ENCODE data around the gene TCF4.

The TCF4 gene

DNA sequence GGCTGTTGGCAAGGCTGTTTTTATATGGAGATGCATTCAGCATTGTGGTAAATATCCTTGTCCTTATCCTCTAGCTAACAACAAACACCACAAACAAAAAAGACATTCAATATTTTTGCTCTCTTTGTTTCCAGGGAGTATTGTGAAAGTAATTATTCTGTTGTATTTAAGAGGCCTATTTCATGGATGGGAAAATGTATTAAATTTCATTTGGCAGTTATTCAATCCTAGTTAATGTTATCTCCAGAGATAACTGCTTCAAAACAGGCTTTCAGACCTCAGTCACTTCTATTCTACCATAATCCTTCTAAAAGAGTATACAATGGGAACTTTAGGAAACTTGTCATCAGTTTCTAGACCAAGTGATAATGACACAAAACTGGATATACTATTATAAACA is 348.3 kb downstream of the TCF4 start:
- Histone ChIP-seq H3K4me1 (ENCODE audit: control insufficient read depth, insufficient read depth, low read length) (peaks cover 5% of the 10 kb centered on the region), H3K4me3 (ENCODE audit: low read length) (no peak overlapping the region), H3K9ac (ENCODE audit: low read length) (no peak overlapping the region), H3K9me3 (ENCODE audit: control insufficient read depth, low read length) (no peaks in the 10 kb centered on the region), H3K36me3 (ENCODE audit: control insufficient read depth, insufficient read depth, low read length) (no peaks in the 10 kb centered on the region), H3K27me3 (ENCODE audit: control insufficient read depth, insufficient read depth, low read length) (no peaks in the 10 kb centered on the region)

DNA sequence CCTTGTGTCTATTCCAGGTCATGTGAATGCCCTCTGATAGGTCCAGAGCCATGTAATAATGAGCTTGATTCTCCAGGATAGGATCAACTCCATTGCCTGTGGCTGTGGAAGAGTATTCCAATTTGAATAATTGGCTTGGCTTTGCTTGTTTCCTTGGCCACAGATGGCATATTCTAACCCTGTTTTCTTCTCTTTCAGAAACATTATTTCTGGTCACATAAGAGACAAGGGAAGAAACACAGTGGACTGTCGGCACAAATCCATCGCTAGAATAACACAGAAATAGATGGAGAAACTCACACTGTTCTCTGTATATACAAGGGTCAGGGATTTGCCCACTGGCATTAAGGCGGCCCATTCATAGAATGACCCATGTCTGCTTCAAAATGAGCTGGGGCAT is 350.3 kb downstream of the TCF4 start:
- Histone ChIP-seq H3K36me3 (ENCODE audit: control insufficient read depth, insufficient read depth, low read length) (no peaks in the 10 kb centered on the region), H3K4me1 (ENCODE audit: control insufficient read depth, insufficient read depth, low read length) (peaks cover 7% of the 10 kb centered on the region), H3K9ac (ENCODE audit: low read length) (no peak overlapping the region), H3K27me3 (ENCODE audit: control insufficient read depth, insufficient read depth, low read length) (no peaks in the 10 kb centered on the region), H3K9me3 (ENCODE audit: control insufficient read depth, low read length) (no peaks in the 10 kb centered on the region), H3K4me3 (ENCODE audit: low read length) (no peak overlapping the region)

DNA sequence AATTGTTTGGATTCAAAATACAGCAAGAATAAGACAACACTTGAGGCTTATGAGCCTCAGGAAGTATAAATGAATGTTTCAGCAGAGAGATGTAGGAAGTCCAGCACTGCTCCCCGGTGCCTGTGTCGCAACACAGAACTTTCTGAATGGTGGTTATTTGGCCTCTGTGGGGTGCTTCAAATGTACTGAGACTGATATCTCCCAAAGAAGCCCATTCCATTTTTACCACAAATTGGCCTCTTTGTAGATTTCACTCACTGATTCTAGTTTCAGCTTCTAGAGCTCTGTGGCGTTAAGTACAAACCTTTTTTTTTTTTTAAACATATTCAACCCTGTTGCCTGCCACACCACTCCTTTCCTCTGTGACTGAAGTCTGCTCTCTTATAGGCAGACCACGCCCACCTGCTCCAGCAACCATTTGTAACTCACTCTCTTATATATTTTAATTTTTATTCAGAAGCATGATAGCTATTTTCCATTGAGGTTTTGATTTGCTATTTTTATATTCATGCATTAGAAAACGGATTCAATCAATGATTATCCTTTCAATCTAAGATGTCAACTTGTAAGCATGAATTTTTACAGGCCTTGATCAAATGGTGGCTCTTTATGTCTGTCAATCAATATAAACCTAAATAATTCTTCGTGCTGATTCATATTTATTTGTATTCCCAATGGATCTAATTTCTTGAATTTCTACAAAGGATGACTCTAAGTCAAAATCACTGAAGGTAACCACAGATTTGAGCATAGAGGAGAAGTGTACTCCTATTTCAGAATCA is 351.7 kb downstream of the TCF4 start:
- Histone ChIP-seq H3K27me3 (ENCODE audit: control insufficient read depth, insufficient read depth, low read length) (no peaks in the 10 kb centered on the region), H3K36me3 (ENCODE audit: control insufficient read depth, insufficient read depth, low read length) (no peaks in the 10 kb centered on the region), H3K9ac (ENCODE audit: low read length) (no peak overlapping the region), H3K4me1 (ENCODE audit: control insufficient read depth, insufficient read depth, low read length) (peaks cover 7% of the 10 kb centered on the region), H3K4me3 (ENCODE audit: low read length) (no peak overlapping the region), H3K9me3 (ENCODE audit: control insufficient read depth, low read length) (no peaks in the 10 kb centered on the region)

DNA sequence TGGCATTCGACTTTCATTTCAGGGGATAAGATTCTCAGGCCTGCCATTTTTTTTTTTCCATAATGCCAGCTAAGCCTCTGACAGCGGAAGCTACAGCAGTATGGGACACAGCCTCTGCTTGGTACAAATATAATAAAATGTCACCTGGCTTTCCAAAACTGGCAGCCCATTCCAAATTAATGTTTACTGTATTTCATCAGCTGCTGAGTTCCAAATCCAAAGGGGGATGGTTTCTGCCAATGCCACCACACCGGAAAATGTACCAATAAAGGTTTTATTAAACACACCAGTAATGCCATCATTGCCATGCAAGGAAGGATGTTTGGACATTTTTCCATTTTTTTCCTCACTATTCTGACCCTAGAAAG is 352.9 kb downstream of the TCF4 start:
- Histone ChIP-seq H3K9ac (ENCODE audit: low read length) (no peak overlapping the region), H3K4me1 (ENCODE audit: control insufficient read depth, insufficient read depth, low read length) (peaks cover 7% of the 10 kb centered on the region), H3K4me3 (ENCODE audit: low read length) (no peak overlapping the region), H3K9me3 (ENCODE audit: control insufficient read depth, low read length) (no peaks in the 10 kb centered on the region), H3K36me3 (ENCODE audit: control insufficient read depth, insufficient read depth, low read length) (no peaks in the 10 kb centered on the region), H3K27me3 (ENCODE audit: control insufficient read depth, insufficient read depth, low read length) (no peaks in the 10 kb centered on the region)

DNA sequence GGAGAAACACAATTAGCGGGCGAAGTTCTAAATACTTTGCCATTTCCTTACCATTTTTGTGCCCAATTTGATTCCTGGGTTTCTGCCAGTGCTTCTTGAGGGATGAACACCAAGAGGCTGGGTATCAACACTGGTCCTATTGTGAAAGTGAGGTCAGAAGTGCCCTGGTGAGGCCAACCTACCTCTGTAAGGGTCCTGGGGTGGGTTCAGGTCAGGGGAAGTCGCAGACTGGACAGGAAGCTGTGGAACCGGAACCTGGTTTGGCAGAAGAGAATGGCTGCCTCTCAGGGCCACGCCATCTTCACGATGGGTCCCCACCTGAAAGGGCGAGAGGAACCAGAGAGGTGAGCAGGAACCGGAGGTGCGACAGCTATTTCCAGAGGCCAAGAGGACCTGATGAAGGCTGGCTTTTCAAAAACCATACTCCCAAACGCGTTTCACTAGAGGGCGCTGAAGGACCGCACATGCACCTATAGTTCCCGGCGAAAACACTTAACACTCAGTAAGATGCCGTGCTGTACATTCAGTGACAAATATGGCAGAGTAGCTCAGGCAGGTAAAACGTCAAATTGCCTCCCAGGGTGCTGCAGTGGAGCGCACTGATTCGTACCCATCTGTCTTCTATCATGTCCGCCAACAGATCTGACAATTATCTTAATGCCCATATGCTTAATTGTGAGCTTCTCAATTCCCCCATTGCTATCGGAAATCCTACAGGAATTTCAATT is 353.5 kb downstream of the TCF4 start:
- H3K4me3 ChIP-seq (ENCODE audit: low read length) = no peak overlapping the region
- H3K9ac ChIP-seq (ENCODE audit: low read length) = no peak overlapping the region
- no peaks in the 10 kb centered on the region for H3K27me3 ChIP-seq (ENCODE audit: control insufficient read depth, insufficient read depth, low read length)

DNA sequence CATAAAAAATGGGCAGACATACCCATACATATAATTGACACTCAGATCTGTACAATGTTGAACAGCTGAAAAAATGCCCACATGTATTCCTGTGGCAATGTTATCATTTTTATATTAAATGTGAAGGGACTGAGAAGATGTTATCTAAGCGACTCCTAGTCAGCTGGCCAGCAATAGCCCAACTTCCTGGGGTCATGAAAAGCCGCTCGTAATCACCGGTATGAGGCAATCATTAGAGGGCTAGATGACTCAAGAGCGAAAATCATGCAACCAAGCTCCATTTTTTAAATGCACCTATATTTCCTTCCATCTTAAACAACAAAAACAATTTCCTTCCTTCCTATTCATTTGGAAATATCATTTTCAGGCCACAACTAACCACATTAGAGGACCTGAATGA is 354.1 kb downstream of the TCF4 start:
- Histone ChIP-seq H3K9me3 (ENCODE audit: control insufficient read depth, low read length) (no peaks in the 10 kb centered on the region), H3K4me3 (ENCODE audit: low read length) (no peak overlapping the region), H3K4me1 (ENCODE audit: control insufficient read depth, insufficient read depth, low read length) (peaks cover 7% of the 10 kb centered on the region), H3K9ac (ENCODE audit: low read length) (no peak overlapping the region), H3K36me3 (ENCODE audit: control insufficient read depth, insufficient read depth, low read length) (no peaks in the 10 kb centered on the region), H3K27me3 (ENCODE audit: control insufficient read depth, insufficient read depth, low read length) (no peaks in the 10 kb centered on the region)

More for the DNA sequence above, 353.5 kb downstream of the TCF4 start:
- no peaks in the 10 kb centered on the region for H3K36me3 ChIP-seq (ENCODE audit: control insufficient read depth, insufficient read depth, low read length)
- H3K9me3 ChIP-seq (ENCODE audit: control insufficient read depth, low read length) = no peaks in the 10 kb centered on the region
- H3K4me1 ChIP-seq (ENCODE audit: control insufficient read depth, insufficient read depth, low read length) = peaks cover 7% of the 10 kb centered on the region

DNA sequence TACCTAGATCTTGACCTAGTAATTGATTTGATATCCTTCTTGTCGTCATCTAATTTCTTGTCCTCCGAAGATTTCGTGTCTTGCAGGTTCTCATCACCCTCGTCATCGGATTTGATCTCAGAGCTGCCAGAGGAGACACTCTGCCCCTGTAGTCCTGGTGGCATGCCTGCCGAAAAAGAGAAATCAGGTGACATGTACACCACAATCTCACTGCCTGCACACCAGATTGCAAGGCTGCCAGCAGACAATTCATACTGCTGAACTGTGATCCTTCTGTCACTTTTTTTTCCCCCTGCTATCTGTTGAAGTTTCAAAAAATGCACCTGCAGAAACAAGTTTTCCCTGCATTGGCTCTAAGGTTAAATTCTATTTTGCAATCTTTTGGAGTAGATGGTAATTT is 355.5 kb downstream of the TCF4 start:
- no peaks in the 10 kb centered on the region for H3K36me3 ChIP-seq (ENCODE audit: control insufficient read depth, insufficient read depth, low read length)
- H3K9me3 ChIP-seq (ENCODE audit: control insufficient read depth, low read length) = no peaks in the 10 kb centered on the region
- no peaks in the 10 kb centered on the region for H3K27me3 ChIP-seq (ENCODE audit: control insufficient read depth, insufficient read depth, low read length)
- H3K4me3 ChIP-seq (ENCODE audit: low read length) = no peak overlapping the region
- no peak overlapping the region for H3K9ac ChIP-seq (ENCODE audit: low read length)
- H3K4me1 ChIP-seq (ENCODE audit: control insufficient read depth, insufficient read depth, low read length) = peaks cover 7% of the 10 kb centered on the region

DNA sequence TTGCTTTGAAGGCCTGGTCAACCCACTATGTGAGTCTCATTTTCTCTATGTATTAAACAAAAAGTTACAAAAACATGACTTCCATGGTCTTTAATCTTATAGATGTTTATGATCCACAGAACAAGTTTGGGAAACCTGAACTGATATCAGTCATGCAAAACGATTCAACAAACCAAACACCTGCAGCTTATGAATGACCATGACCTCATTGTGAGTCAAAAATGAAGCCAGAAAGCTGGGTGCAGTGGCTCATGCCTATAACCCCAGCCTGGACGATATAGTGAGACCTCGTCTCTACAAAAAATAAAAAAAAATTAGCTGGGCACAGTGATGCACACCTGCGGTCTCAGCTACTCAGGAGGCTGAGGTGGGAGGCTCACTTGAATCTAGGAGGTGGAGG is 358.3 kb downstream of the TCF4 start:
- H3K4me3 ChIP-seq (ENCODE audit: low read length) = no peak overlapping the region
- H3K4me1 ChIP-seq (ENCODE audit: control insufficient read depth, insufficient read depth, low read length) = peaks cover 4% of the 10 kb centered on the region
- H3K36me3 ChIP-seq (ENCODE audit: control insufficient read depth, insufficient read depth, low read length) = no peaks in the 10 kb centered on the region
- no peaks in the 10 kb centered on the region for H3K27me3 ChIP-seq (ENCODE audit: control insufficient read depth, insufficient read depth, low read length)
- H3K9me3 ChIP-seq (ENCODE audit: control insufficient read depth, low read length) = no peaks in the 10 kb centered on the region
- no peak overlapping the region for H3K9ac ChIP-seq (ENCODE audit: low read length)

DNA sequence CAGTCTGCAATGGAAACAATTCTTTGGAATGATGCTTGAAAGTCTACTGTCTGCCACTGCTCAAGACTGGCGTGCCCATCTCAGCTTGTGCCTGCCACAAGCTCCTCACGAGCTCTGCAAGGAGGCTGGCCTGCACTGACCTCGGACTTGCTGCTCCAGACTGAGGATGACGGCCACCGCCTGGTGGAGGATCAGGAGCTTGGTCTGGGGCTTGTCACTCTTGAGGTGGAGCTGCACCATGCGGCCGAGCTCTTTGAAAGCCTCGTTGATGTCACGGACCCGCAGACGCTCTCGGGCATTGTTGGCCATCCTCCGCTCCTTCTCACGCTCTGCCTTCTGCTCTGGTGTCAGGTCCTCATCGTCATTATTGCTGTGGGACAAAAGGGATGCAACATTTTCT is 359.3 kb downstream of the TCF4 start:
- H3K4me1 ChIP-seq (ENCODE audit: control insufficient read depth, insufficient read depth, low read length) = no peaks in the 10 kb centered on the region
- no peaks in the 10 kb centered on the region for H3K36me3 ChIP-seq (ENCODE audit: control insufficient read depth, insufficient read depth, low read length)
- no peaks in the 10 kb centered on the region for H3K9me3 ChIP-seq (ENCODE audit: control insufficient read depth, low read length)
- no peak overlapping the region for H3K9ac ChIP-seq (ENCODE audit: low read length)
- H3K27me3 ChIP-seq (ENCODE audit: control insufficient read depth, insufficient read depth, low read length) = no peaks in the 10 kb centered on the region
- no peak overlapping the region for H3K4me3 ChIP-seq (ENCODE audit: low read length)

DNA sequence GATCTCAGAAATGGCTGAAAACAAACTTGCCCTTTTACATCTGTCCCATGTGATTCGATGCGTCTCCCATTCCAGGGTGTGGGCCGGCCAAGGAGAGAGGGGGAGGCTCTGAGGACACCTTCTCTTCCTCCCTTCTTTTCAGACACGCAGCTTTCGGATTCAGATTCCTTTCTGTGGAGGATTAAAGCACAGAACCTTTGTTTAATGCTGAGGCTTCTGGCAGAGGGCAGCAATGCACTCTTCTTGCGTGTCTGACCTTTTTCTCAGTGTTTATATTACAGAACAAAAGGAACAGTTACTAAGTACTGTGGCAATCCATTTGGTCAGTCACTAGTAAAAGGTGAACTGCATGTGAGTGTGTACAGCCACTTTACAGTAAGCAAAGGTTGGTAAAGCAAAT is 359.8 kb downstream of the TCF4 start:
- no peaks in the 10 kb centered on the region for H3K27me3 ChIP-seq (ENCODE audit: control insufficient read depth, insufficient read depth, low read length)
- H3K36me3 ChIP-seq (ENCODE audit: control insufficient read depth, insufficient read depth, low read length) = no peaks in the 10 kb centered on the region
- no peaks in the 10 kb centered on the region for H3K9me3 ChIP-seq (ENCODE audit: control insufficient read depth, low read length)
- H3K4me3 ChIP-seq (ENCODE audit: low read length) = no peak overlapping the region
- H3K4me1 ChIP-seq (ENCODE audit: control insufficient read depth, insufficient read depth, low read length) = no peaks in the 10 kb centered on the region
- H3K9ac ChIP-seq (ENCODE audit: low read length) = no peak overlapping the region

DNA sequence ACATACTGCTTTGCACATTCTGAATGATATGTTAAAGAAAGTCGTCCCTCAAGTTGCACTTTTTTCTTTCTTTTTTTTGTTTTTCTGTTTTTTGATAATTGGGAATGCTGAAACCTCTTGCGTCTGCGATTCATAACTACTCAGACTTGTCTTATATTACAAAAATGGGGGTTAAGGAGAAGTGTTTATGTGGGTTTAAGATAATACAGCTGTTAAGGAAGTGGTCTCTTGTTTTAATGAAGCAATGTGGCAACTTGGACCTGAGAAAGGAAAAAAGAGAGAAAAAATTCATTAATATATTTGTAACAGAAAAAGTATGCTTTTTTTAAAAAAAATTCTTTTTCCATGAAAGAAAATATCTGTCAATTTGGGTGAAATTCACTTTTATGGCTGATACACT is 360.2 kb downstream of the TCF4 start:
- Histone ChIP-seq H3K4me1 (ENCODE audit: control insufficient read depth, insufficient read depth, low read length) (no peaks in the 10 kb centered on the region), H3K9me3 (ENCODE audit: control insufficient read depth, low read length) (no peaks in the 10 kb centered on the region), H3K36me3 (ENCODE audit: control insufficient read depth, insufficient read depth, low read length) (no peaks in the 10 kb centered on the region), H3K4me3 (ENCODE audit: low read length) (no peak overlapping the region), H3K27me3 (ENCODE audit: control insufficient read depth, insufficient read depth, low read length) (no peaks in the 10 kb centered on the region), H3K9ac (ENCODE audit: low read length) (peak overlapping the region; percentile 20)

DNA sequence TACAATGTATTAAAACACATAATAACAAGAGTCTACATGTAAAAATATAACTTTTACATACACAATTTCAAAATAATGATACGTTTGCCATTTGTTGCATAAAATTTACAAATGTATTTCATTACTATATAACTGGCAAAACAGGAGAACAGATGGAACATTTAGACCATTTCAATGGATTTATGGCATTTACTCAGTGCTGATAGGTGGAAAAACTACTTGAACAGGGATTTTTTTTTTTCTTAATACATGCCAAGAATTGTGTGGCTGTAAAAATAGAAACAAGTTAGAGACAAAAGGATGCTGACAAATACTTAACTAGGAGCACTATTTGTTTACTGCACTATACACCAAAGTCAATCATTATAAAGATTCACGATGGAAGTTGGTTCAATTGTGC is 361.9 kb downstream of the TCF4 start:
- no peaks in the 10 kb centered on the region for H3K4me1 ChIP-seq (ENCODE audit: control insufficient read depth, insufficient read depth, low read length)
- no peak overlapping the region for H3K9ac ChIP-seq (ENCODE audit: low read length)
- no peaks in the 10 kb centered on the region for H3K36me3 ChIP-seq (ENCODE audit: control insufficient read depth, insufficient read depth, low read length)
- H3K4me3 ChIP-seq (ENCODE audit: low read length) = no peak overlapping the region
- no peaks in the 10 kb centered on the region for H3K9me3 ChIP-seq (ENCODE audit: control insufficient read depth, low read length)
- H3K27me3 ChIP-seq (ENCODE audit: control insufficient read depth, insufficient read depth, low read length) = no peaks in the 10 kb centered on the region

Data from mucosa of stomach (tissue), 1 donor.